Activated B cell treated with CpG ODN at 0.5 μM for 24 hours (primary cell): ENCODE data around the gene SLC5A2. TPM values are rescaled to one million over a fixed set of nuclear protein-coding genes. Genes with fewer than 3 reads are reported as not detected.
A peak's percentile ranks its signal among the peaks of the same experiment; 100 is the strongest.

Experiments used
- ATAC-seq: fragments of 200-7000 bp; cut with Tn5 transposase; one replicate; pipeline ENCODE4 v1.10.0; 2021; ENCODE audit warnings: low read depth, mild to moderate bottlenecking, moderate library complexity
- CTCF ChIA-PET: fragments of 350-600 bp; sonication (Branson Sonifier 250); formaldehyde crosslinking; loops from one replicate; lab custom pipeline; 2021; ENCODE audit warnings: antibody characterized with exemption; lab: Charles Lee
- POLR2A ChIA-PET: fragments of 350-600 bp; sonication (Branson Sonifier 250); formaldehyde crosslinking; loops from one replicate; lab custom pipeline; 2021; ENCODE audit warnings: antibody characterized with exemption; lab: Charles Lee
- DNase-seq: peaks from one replicate; pipeline ENCODE4 v3.0.0; 2022
- H3K27ac Mint-ChIP-seq: one replicate; pipeline ENCODE4 v1.8.0; 2020; ENCODE audit warnings: mixed read lengths
- H3K27me3 Mint-ChIP-seq: one replicate; pipeline ENCODE4 v1.8.0; 2021; ENCODE audit warnings: mixed read lengths
- H3K36me3 Mint-ChIP-seq: one replicate; pipeline ENCODE4 v1.8.0; 2021; ENCODE audit warnings: low read depth, mixed read lengths
- H3K4me1 Mint-ChIP-seq: one replicate; pipeline ENCODE4 v1.8.0; 2021; ENCODE audit warnings: mixed read lengths
- H3K4me3 Mint-ChIP-seq: one replicate; pipeline ENCODE4 v1.8.0; 2020; ENCODE audit warnings: mild to moderate bottlenecking, mixed read lengths
- H3K9me3 Mint-ChIP-seq: one replicate; pipeline ENCODE4 v1.8.0; 2020; ENCODE audit warnings: mixed read lengths
- intact Hi-C: fragments of 100-400 bp; cut with micrococcal nuclease; formaldehyde crosslinking; loops from one replicate; pipeline ENCODE4 v1.15.1; 2024
- total RNA-seq: library from RNA; stranded (reverse); gene quantifications from 2 replicates; pipeline ENCODE4 v1.2.3, GENCODE V29; 2022
- TF ChIP-seq, protein P1 (sequence below): fragments of 200-600 bp; IDR thresholded peaks from one replicate; pipeline ENCODE4 v1.8.0; 2022; ENCODE audit warnings: antibody characterized with exemption, mild to moderate bottlenecking

The SLC5A2 gene
- total RNA-seq, 1 donor from 2014 or later = not detected

DNA sequence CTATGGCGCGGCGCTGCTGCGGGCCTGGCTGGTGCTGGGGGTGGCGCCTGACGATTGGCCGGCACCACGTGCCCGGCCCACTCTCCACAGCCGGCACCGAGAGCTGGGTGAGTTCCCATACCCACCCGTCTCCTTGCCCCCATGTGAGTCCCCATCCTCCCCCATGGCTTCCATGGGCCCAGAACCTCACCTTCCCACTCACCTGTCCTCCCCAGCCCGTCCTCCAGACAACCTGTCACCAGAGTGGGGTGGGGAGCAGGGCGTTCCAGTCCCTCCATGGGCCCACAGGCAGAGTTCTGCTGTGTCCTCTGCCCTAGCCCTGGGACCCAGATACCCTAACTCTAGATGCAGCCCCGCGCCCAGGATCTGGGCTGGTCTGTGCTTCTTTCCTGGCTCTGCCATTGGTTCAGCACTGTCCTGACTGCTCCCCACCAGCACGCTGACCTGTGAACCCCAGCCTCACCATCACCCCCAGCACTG is 18.1 kb upstream of the SLC5A2 start:
- no peaks in the 10 kb centered on the region for H3K9me3 Mint-ChIP-seq
- ChIA-PET POLR2A (no interaction called here), CTCF (no interaction called here)
- TF ChIP-seq, protein P1, sequence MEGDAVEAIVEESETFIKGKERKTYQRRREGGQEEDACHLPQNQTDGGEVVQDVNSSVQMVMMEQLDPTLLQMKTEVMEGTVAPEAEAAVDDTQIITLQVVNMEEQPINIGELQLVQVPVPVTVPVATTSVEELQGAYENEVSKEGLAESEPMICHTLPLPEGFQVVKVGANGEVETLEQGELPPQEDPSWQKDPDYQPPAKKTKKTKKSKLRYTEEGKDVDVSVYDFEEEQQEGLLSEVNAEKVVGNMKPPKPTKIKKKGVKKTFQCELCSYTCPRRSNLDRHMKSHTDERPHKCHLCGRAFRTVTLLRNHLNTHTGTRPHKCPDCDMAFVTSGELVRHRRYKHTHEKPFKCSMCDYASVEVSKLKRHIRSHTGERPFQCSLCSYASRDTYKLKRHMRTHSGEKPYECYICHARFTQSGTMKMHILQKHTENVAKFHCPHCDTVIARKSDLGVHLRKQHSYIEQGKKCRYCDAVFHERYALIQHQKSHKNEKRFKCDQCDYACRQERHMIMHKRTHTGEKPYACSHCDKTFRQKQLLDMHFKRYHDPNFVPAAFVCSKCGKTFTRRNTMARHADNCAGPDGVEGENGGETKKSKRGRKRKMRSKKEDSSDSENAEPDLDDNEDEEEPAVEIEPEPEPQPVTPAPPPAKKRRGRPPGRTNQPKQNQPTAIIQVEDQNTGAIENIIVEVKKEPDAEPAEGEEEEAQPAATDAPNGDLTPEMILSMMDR = no peak
- H3K36me3 Mint-ChIP-seq = peaks cover 32% of the 10 kb centered on the region
- intact Hi-C loops = no loop called here
- H3K4me1 Mint-ChIP-seq = peaks cover 39% of the 10 kb centered on the region
- no peak overlapping the region for H3K27ac Mint-ChIP-seq
- no peak overlapping the region for H3K4me3 Mint-ChIP-seq
- DNase-seq = no peak
- no peaks in the 10 kb centered on the region for H3K27me3 Mint-ChIP-seq
- no peak for ATAC-seq

DNA sequence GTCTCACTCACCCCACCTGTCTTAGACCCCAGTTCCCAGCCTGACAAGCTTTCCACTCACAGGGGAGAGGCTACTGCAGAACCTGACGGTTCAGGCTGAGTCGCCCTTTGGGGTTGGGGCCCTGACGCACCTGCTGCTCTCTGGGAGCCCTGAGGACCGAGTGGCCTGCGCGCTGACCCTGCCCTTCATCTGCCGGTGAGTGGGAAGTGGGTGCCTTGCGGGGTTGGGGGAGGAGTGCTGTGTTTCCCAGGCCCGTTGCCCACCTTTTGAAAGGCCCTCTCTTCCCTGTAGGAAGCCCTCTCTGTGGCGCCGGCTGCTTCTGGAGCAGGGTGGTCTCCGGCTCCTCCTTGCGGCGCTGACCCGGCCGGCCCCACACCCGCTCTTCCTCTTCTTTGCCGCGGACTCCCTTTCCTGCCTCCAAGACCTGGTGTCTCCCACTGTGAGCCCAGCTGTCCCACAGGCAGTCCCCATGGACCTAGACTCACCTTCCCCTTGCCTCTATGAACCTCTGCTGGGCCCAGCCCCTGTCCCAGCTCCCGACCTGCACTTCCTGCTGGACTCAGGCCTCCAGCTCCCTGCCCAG is 17.0 kb upstream of the SLC5A2 start:
- DNase-seq (no peak), ATAC-seq (no peak)
- TF ChIP-seq, protein P1 = no peak
- intact Hi-C loops = no loop called here
- H3K27me3 Mint-ChIP-seq = no peaks in the 10 kb centered on the region
- no peak overlapping the region for H3K27ac Mint-ChIP-seq
- H3K4me3 Mint-ChIP-seq = no peak overlapping the region
- H3K9me3 Mint-ChIP-seq = no peaks in the 10 kb centered on the region
- POLR2A ChIA-PET = no interaction called here
- CTCF ChIA-PET = no interaction called here
- H3K36me3 Mint-ChIP-seq = peaks cover 32% of the 10 kb centered on the region
- H3K4me1 Mint-ChIP-seq = peaks cover 34% of the 10 kb centered on the region

DNA sequence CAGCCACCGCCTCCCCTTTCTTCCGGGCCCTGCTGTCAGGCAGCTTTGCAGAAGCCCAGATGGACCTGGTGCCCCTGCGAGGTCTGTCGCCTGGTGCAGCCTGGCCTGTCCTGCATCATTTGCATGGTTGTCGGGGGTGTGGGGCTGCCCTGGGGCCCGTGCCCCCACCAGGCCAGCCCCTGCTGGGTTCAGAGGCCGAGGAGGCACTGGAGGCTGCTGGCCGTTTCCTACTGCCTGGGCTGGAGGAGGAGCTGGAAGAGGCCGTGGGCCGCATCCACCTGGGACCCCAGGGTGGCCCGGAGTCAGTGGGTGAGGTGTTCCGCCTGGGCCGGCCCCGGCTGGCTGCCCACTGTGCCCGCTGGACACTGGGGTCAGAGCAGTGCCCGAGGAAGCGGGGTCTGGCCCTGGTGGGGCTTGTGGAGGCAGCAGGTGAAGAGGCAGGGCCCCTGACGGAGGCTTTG is 16.5 kb upstream of the SLC5A2 start:
- Mint-ChIP-seq H3K27me3 (no peaks in the 10 kb centered on the region), H3K36me3 (peaks cover 32% of the 10 kb centered on the region), H3K4me1 (peaks cover 34% of the 10 kb centered on the region), H3K4me3 (no peak overlapping the region), H3K9me3 (no peaks in the 10 kb centered on the region), H3K27ac (peak overlapping the region; percentile 78)
- intact Hi-C loops = no loop called here
- ChIA-PET POLR2A (no interaction called here), CTCF (no interaction called here)
- TF ChIP-seq, protein P1 = no peak
- DNase-seq (no peak), ATAC-seq (no peak)

DNA sequence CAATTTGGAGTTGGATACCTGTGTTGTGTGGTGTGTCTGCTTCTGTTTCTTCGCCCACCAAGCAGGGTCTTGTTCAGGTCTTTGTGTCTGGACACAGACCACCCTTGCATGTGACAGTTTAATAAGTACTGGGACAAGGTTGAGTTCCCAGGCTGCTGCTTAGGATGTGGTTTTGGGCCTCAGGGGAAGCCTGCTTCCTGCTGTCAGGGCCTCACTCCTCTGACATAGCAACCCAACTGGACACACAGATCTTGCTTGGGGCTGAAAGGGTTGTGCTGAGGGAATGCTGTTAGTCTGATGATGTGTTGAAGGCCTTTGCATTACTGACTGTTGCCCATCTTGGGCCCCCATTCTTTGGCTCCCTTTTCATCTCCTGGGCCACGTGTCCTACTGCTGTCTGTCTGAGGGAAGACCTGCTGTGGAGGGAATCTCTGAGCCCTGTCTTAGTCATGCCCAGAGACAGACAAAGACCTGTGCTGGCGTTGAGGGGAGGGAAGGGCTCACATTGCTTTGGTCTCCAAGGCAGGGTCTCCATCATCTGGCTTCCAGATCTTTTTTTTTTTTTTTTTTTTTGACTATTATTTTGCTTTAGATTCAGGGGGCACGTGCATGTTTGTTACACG is 15.7 kb upstream of the SLC5A2 start:
- Mint-ChIP-seq H3K27me3 (no peaks in the 10 kb centered on the region), H3K9me3 (no peaks in the 10 kb centered on the region), H3K27ac (peak overlapping the region; percentile 78), H3K4me3 (peak overlapping the region; percentile 64), H3K36me3 (peaks cover 32% of the 10 kb centered on the region), H3K4me1 (peaks cover 37% of the 10 kb centered on the region)
- CTCF ChIA-PET = interaction anchor here (0.7 kb wide), 1 partner anchor 201 kb away, joined by 4 read pairs; no protein-coding TSS in a partner anchor
- intact Hi-C loops = no loop called here
- no peak for DNase-seq
- ATAC-seq = peak; percentile 91
- TF ChIP-seq, protein P1 = no peak
- POLR2A ChIA-PET = interaction anchor here (0.6 kb wide), 1 partner anchor 287 kb away, joined by 3 read pairs; the partner anchor contains the start of gene FUS

DNA sequence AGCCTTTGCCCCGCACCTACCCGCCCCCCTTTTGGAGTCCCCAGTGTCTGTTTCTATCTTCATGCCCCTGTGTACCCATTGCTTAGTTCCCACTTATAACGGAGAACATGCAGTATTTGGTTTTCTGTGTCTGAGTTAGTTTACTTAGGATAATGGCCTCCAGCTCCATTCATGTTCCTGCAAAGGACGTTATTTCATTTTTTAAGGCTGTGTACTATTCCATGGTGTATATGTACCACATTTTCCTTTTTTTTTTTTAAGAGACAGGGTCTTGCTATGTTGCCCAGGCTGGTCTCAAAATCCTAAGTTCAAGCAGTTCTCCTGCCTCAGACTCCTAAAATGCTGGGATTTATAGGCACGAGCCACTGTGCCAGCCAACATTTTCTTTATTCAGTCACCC is 15.1 kb upstream of the SLC5A2 start:
- no peaks in the 10 kb centered on the region for H3K27me3 Mint-ChIP-seq
- intact Hi-C loops = no loop called here
- peaks cover 42% of the 10 kb centered on the region for H3K4me1 Mint-ChIP-seq
- no peak overlapping the region for H3K27ac Mint-ChIP-seq
- peaks cover 28% of the 10 kb centered on the region for H3K36me3 Mint-ChIP-seq
- H3K4me3 Mint-ChIP-seq = no peak overlapping the region
- ChIA-PET POLR2A (interaction anchor here (0.6 to 2.2 kb wide), 2 partner anchors 9 to 288 kb away, joined by 3 to 16 read pairs; partner anchors contain the start of genes ARMC5 and FUS), CTCF (interaction anchor here (0.7 kb wide), 1 partner anchor 202 kb away, joined by 4 read pairs; no protein-coding TSS in a partner anchor)
- no peaks in the 10 kb centered on the region for H3K9me3 Mint-ChIP-seq
- DNase-seq (no peak), ATAC-seq (no peak)
- TF ChIP-seq, protein P1 = no peak
